ENCODE measurements around the gene RRP9. TPM values are rescaled to one million over a fixed set of nuclear protein-coding genes. Genes with fewer than 3 reads are reported as not detected.

RRP9 gene
- total and polyA plus RNA-seq, 10 donors = 9.5 to 26.6 (median 14.1) TPM

- Histone ChIP-seq H3K36me3 (peaks cover 0 to 10% (median 0%) of the 10 kb centered on the region in 6 donors), H3K4me3 (peak overlapping the region; percentile 70 to 93 (median 74)), H3K9me3 (no peaks in the 10 kb centered on the region), H3K27me3 (replicated peaks in 1 of 7) (no peaks in the 10 kb centered on the region), H3K27ac (peak overlapping the region; percentile 84 to 95 (median 92)), H3K4me1 (peaks cover 27 to 79% (median 52%) of the 10 kb centered on the region in 6 donors)
- DNase-seq = peak; percentile 91
- TF ChIP-seq CTCF (IDR thresholded peaks at IDR 0.05 in 8 of 11, conservative IDR thresholded peaks at IDR 0.05 in 3 of 11) (peak in 6 of 11 experiments; percentile 16 to 76 (median 60)), POLR2AphosphoS5 (IDR thresholded peaks at IDR 0.05) (no peak), POLR2A (IDR thresholded peaks at IDR 0.05) (no peak)
- intact Hi-C loops (cut with DNase I; ENCODE audit: low total_unique reads) = no loop called here
- 15 to 23% (median 18%) methylated on average over 22 to 30 of the region's 30 CpGs for WGBS, 5 donors
Observed at GRCh38 chr3:51974277-51974962, 32.7 kb upstream of the RRP9 start.

GRCh38 chr3:51971350-51971749 is 29.6 kb upstream of the RRP9 start:
- Histone ChIP-seq H3K4me3 (no peak overlapping the region), H3K27me3 (replicated peaks in 1 of 7) (peaks cover 0 to 18% (median 0%) of the 10 kb centered on the region in 7 donors), H3K36me3 (peaks cover 0 to 10% (median 0%) of the 10 kb centered on the region in 6 donors), H3K9me3 (no peaks in the 10 kb centered on the region), H3K27ac (peak overlapping the region in 1 of 8 donors; percentile 5), H3K4me1 (peaks cover 26 to 92% (median 62%) of the 10 kb centered on the region in 6 donors)
- DNase-seq = no peak
- no peak for TF ChIP-seq CTCF (IDR thresholded peaks at IDR 0.05 in 8 of 11, conservative IDR thresholded peaks at IDR 0.05 in 3 of 11)
- no peak for TF ChIP-seq POLR2AphosphoS5 (IDR thresholded peaks at IDR 0.05)
- no peak for TF ChIP-seq POLR2A (IDR thresholded peaks at IDR 0.05)
- 73 to 95% (median 92%) methylated on average over 3 to 11 of the region's 11 CpGs for WGBS, 5 donors
- intact Hi-C loops (cut with DNase I; ENCODE audit: low total_unique reads) = no loop called here

- Histone ChIP-seq H3K4me1 (peaks cover 20 to 92% (median 61%) of the 10 kb centered on the region in 6 donors), H3K27me3 (replicated peaks in 1 of 7) (peaks cover 0 to 18% (median 0%) of the 10 kb centered on the region in 7 donors), H3K36me3 (peaks cover 0 to 10% (median 0%) of the 10 kb centered on the region in 6 donors), H3K4me3 (no peak overlapping the region), H3K27ac (no peak overlapping the region), H3K9me3 (no peaks in the 10 kb centered on the region)
- DNase-seq = no peak
- TF ChIP-seq POLR2A (IDR thresholded peaks at IDR 0.05) (no peak), CTCF (IDR thresholded peaks at IDR 0.05 in 8 of 11, conservative IDR thresholded peaks at IDR 0.05 in 3 of 11) (no peak)
- intact Hi-C loops (cut with DNase I; ENCODE audit: low total_unique reads) = no loop called here
- WGBS, 5 donors = 84 to 92% (median 90%) methylated on average over 4 to 6 of the region's 6 CpGs
Observed at GRCh38 chr3:51970606-51971300, 29.0 kb upstream of the RRP9 start.

GRCh38 chr3:51969841-51970240 is 28.1 kb upstream of the RRP9 start:
- Histone ChIP-seq H3K27ac (no peak overlapping the region), H3K9me3 (no peaks in the 10 kb centered on the region), H3K36me3 (peaks cover 0 to 10% (median 0%) of the 10 kb centered on the region in 6 donors), H3K4me1 (peaks cover 17 to 87% (median 54%) of the 10 kb centered on the region in 6 donors), H3K4me3 (no peak overlapping the region), H3K27me3 (replicated peaks in 1 of 7) (peaks cover 0 to 18% (median 0%) of the 10 kb centered on the region in 7 donors)
- no peak for DNase-seq
- intact Hi-C loops (cut with DNase I; ENCODE audit: low total_unique reads) = no loop called here
- WGBS, 5 donors = 77 to 89% (median 84%) methylated on average over 4 of the region's 4 CpGs
- TF ChIP-seq CTCF (IDR thresholded peaks at IDR 0.05 in 8 of 11, conservative IDR thresholded peaks at IDR 0.05 in 3 of 11) (no peak), POLR2A (IDR thresholded peaks at IDR 0.05) (no peak), POLR2AphosphoS5 (IDR thresholded peaks at IDR 0.05) (no peak)
